Nephron progenitor cell (in vitro differentiated cells): ENCODE data around the gene C16orf89.

Experiments
- DNase-seq: peaks from one replicate; pipeline ENCODE4 v3.0.0; 2021
- H3K27ac Mint-ChIP-seq: 2 replicates; pipeline ENCODE4 v1.8.0; 2021; ENCODE audit warnings: mild to moderate bottlenecking, moderate library complexity, mixed read lengths
- H3K27me3 Mint-ChIP-seq: 2 replicates; pipeline ENCODE4 v1.8.0; 2021; ENCODE audit warnings: mild to moderate bottlenecking, low read depth, mixed read lengths; ENCODE audit not compliant: poor library complexity
- H3K36me3 Mint-ChIP-seq: 2 replicates; pipeline ENCODE4 v1.8.0; 2021; ENCODE audit warnings: low read depth, mixed read lengths
- H3K4me1 Mint-ChIP-seq: 2 replicates; pipeline ENCODE4 v1.8.0; 2021; ENCODE audit warnings: mixed read lengths
- H3K4me3 Mint-ChIP-seq: 2 replicates; pipeline ENCODE4 v1.8.0; 2021; ENCODE audit warnings: mild to moderate bottlenecking, moderate library complexity, mixed read lengths
- H3K9me3 Mint-ChIP-seq: 2 replicates; pipeline ENCODE4 v1.8.0; 2021; ENCODE audit warnings: mild to moderate bottlenecking, moderate library complexity, mixed read lengths
- CTCF ChIP-seq: fragments of 200-600 bp; sonication (generic); IDR thresholded peaks from 2 replicates; pipeline ENCODE4 v1.5.0; 2021; ENCODE audit warnings: antibody characterized with exemption

C16orf89 gene

GRCh38 chr16:5036228-5037156, 29.3 kb downstream of the C16orf89 start:
- no peaks in the 10 kb centered on the region for H3K36me3 Mint-ChIP-seq

GRCh38 chr16:5035909-5036227, 29.9 kb downstream of the C16orf89 start:
- no peak for DNase-seq
- Mint-ChIP-seq H3K27ac (no peak overlapping the region), H3K9me3 (no peaks in the 10 kb centered on the region), H3K36me3 (no peaks in the 10 kb centered on the region), H3K27me3 (peaks cover 31% of the 10 kb centered on the region), H3K4me3 (peak overlapping the region; percentile 44), H3K4me1 (peaks cover 36% of the 10 kb centered on the region)
- no peak for TF ChIP-seq CTCF

More at GRCh38 chr16:5036228-5037156, 29.3 kb downstream of the C16orf89 start:
- no peak overlapping the region for H3K4me3 Mint-ChIP-seq
- H3K27ac Mint-ChIP-seq: no peak overlapping the region
- peaks cover 32% of the 10 kb centered on the region for H3K27me3 Mint-ChIP-seq
- no peak for DNase-seq
- H3K9me3 Mint-ChIP-seq: no peaks in the 10 kb centered on the region
- H3K4me1 Mint-ChIP-seq: peaks cover 43% of the 10 kb centered on the region
- TF ChIP-seq CTCF: no peak

- TF ChIP-seq CTCF: no peak
- Mint-ChIP-seq H3K4me3 (peak overlapping the region; percentile 90), H3K9me3 (no peaks in the 10 kb centered on the region), H3K4me1 (peaks cover 30% of the 10 kb centered on the region), H3K27me3 (peaks cover 21% of the 10 kb centered on the region), H3K27ac (no peak overlapping the region), H3K36me3 (no peaks in the 10 kb centered on the region)
- DNase-seq: no peak
Observed at GRCh38 chr16:5034167-5034523, 31.6 kb downstream of the C16orf89 start.

- H3K9me3 Mint-ChIP-seq: no peaks in the 10 kb centered on the region
- H3K27ac Mint-ChIP-seq: no peak within 1 kb of the TSS
- TF ChIP-seq CTCF: no peak
- peak within 1 kb of the TSS; percentile 90 for H3K4me3 Mint-ChIP-seq
- H3K4me1 Mint-ChIP-seq: peaks cover 30% of the 10 kb centered on the region
- DNase-seq: peak; percentile 85
- no peaks in the 10 kb centered on the region for H3K36me3 Mint-ChIP-seq
- peaks cover 18% of the 10 kb centered on the region for H3K27me3 Mint-ChIP-seq
Observed at GRCh38 chr16:5033256-5034166, 32.2 kb downstream of the C16orf89 start, which contains the start of gene NAGPA. Gene NAGPA, minus strand, starts transcription at chr16:5033935. Its CDS starts 21 bp downstream, at chr16:5033914.

- no peak for TF ChIP-seq CTCF
- no peak overlapping the region for H3K27ac Mint-ChIP-seq
- H3K4me3 Mint-ChIP-seq: peak overlapping the region; percentile 90
- no peak for DNase-seq
- H3K36me3 Mint-ChIP-seq: no peaks in the 10 kb centered on the region
- peaks cover 30% of the 10 kb centered on the region for H3K4me1 Mint-ChIP-seq
- H3K27me3 Mint-ChIP-seq: peaks cover 14% of the 10 kb centered on the region
- no peaks in the 10 kb centered on the region for H3K9me3 Mint-ChIP-seq
Observed at GRCh38 chr16:5032748-5033167, 33.0 kb downstream of the C16orf89 start.
